ENCODE data around the gene NTF3. TPM values are rescaled to one million over a fixed set of nuclear protein-coding genes. Genes with fewer than 3 reads are reported as not detected.

NTF3 gene
- total and polyA plus RNA-seq, 2 of the 8 experiments (the other 6 are each of a cell fraction or from before 2014, with no cell fraction given) = 1.4 to 2.3 TPM

- TF ChIP-seq HDAC2 (IDR thresholded peaks at IDR 0.05; ENCODE audit: borderline replicate concordance in 1 of 2, low read depth in 2 of 2, low read length in 2 of 2) = no peak
Observed at GRCh38 chr12:5505116-5505515, 73.2 kb downstream of the NTF3 start (continued).
